Trophoblast cell (in vitro differentiated cells and primary cell): ENCODE data around the gene FSTL4.

Source experiments
- DNase-seq, 2 donors: peaks; one replicate each; pipeline ENCODE4 v3.0.0-alpha.2; 2016
- H2AFZ ChIP-seq: 2 replicates; pipeline ENCODE4 v1.6.1; 2013; ENCODE audit warnings: low read length, moderate library complexity, mild to moderate bottlenecking; ENCODE audit not compliant: insufficient read depth, poor library complexity
- H2AK5ac ChIP-seq: 2 replicates; pipeline ENCODE4 v1.6.1; 2013; ENCODE audit warnings: mild to moderate bottlenecking, low read length
- H2BK120ac ChIP-seq: 2 replicates; pipeline ENCODE4 v1.6.1; 2013; ENCODE audit warnings: low read length, mild to moderate bottlenecking, moderate library complexity; ENCODE audit not compliant: insufficient read depth, poor library complexity
- H2BK12ac ChIP-seq: 2 replicates; pipeline ENCODE4 v1.6.1; 2013; ENCODE audit warnings: mild to moderate bottlenecking, low read length, moderate library complexity
- H2BK5ac ChIP-seq: 2 replicates; pipeline ENCODE4 v1.6.1; 2013; ENCODE audit warnings: low read length, low read depth, moderate library complexity, mild to moderate bottlenecking; ENCODE audit not compliant: poor library complexity
- H3K14ac ChIP-seq: 2 replicates; pipeline ENCODE4 v1.6.1; 2013; ENCODE audit warnings: mild to moderate bottlenecking, low read length
- H3K18ac ChIP-seq: 2 replicates; pipeline ENCODE4 v1.6.1; 2013; ENCODE audit warnings: mild to moderate bottlenecking, low read length
- H3K23ac ChIP-seq: 2 replicates; pipeline ENCODE4 v1.6.1; 2013; ENCODE audit warnings: low read length
- H3K27ac ChIP-seq: 2 replicates; pipeline ENCODE4 v1.5.1; 2013; ENCODE audit warnings: low read depth, mild to moderate bottlenecking, inconsistent platforms, low read length, moderate library complexity
- H3K27me3 ChIP-seq: 2 replicates; pipeline ENCODE4 v1.6.1; 2013; ENCODE audit warnings: inconsistent platforms, mild to moderate bottlenecking, low read length, moderate library complexity; ENCODE audit not compliant: insufficient read depth
- H3K36me3 ChIP-seq, 2 experiments: 1 replicate in 1 of 2; 2 replicates in 1 of 2; pipeline ENCODE4 v1.6.1; 2013; ENCODE audit warnings: low read length in 2 of 2, mild to moderate bottlenecking in 2 of 2, moderate library complexity in 1 of 2; ENCODE audit not compliant: insufficient read depth in 2 of 2, control insufficient read depth in 1 of 2
- H3K4ac ChIP-seq: 2 replicates; pipeline ENCODE4 v1.6.1; 2013; ENCODE audit warnings: low read depth, mild to moderate bottlenecking, low read length, moderate library complexity
- H3K4me1 ChIP-seq, 2 experiments: 1 replicate in 1 of 2; 2 replicates in 1 of 2; pipeline ENCODE4 v1.6.1; 2013; ENCODE audit warnings: low read length in 2 of 2, mild to moderate bottlenecking in 2 of 2, moderate library complexity in 1 of 2; ENCODE audit not compliant: insufficient read depth in 2 of 2, control insufficient read depth in 1 of 2
- H3K4me2 ChIP-seq: 2 replicates; pipeline ENCODE4 v1.6.1; 2013; ENCODE audit warnings: inconsistent platforms, mild to moderate bottlenecking, low read length, moderate library complexity
- H3K4me3 ChIP-seq: 2 replicates; pipeline ENCODE4 v1.5.1; 2013; ENCODE audit warnings: mild to moderate bottlenecking, low read depth, low read length, inconsistent platforms
- H3K79me1 ChIP-seq: one replicate; pipeline ENCODE4 v1.6.1; 2013; ENCODE audit warnings: low read length
- H3K79me2 ChIP-seq: 2 replicates; pipeline ENCODE4 v1.6.1; 2013; ENCODE audit warnings: low read length, mild to moderate bottlenecking; ENCODE audit not compliant: control insufficient read depth, insufficient read depth, poor library complexity
- H3K9ac ChIP-seq: 2 replicates; pipeline ENCODE4 v1.6.1; 2013; ENCODE audit warnings: mild to moderate bottlenecking, low read length
- H3K9me3 ChIP-seq: 2 replicates; pipeline ENCODE4 v1.6.1; 2013; ENCODE audit warnings: low read depth, mild to moderate bottlenecking, control low read depth, inconsistent platforms, low read length; ENCODE audit not compliant: insufficient read depth
- H4K12ac ChIP-seq: 2 replicates; pipeline ENCODE4 v1.6.1; 2013; ENCODE audit warnings: low read depth, mild to moderate bottlenecking, low read length, moderate library complexity
- H4K8ac ChIP-seq: 2 replicates; pipeline ENCODE4 v1.6.1; 2013; ENCODE audit warnings: low read depth, mild to moderate bottlenecking, low read length, moderate library complexity
- H4K91ac ChIP-seq: one replicate; pipeline ENCODE4 v1.6.1; 2013; ENCODE audit warnings: low read depth, mild to moderate bottlenecking, low read length, moderate library complexity
- WGBS: extraction: QIAGEN DNeasy Blood & Tissue Kit; methylation state at CpG from one replicate; pipeline ENCODE4 v1.1.7; 2013; ENCODE audit warnings: missing lambda C conversion rate; ENCODE audit not compliant: insufficient read length, insufficient coverage; ENCODE audit errors: extremely low coverage; 5-methylcytosine and 5-hydroxymethylcytosine counted together

Gene FSTL4

DNA sequence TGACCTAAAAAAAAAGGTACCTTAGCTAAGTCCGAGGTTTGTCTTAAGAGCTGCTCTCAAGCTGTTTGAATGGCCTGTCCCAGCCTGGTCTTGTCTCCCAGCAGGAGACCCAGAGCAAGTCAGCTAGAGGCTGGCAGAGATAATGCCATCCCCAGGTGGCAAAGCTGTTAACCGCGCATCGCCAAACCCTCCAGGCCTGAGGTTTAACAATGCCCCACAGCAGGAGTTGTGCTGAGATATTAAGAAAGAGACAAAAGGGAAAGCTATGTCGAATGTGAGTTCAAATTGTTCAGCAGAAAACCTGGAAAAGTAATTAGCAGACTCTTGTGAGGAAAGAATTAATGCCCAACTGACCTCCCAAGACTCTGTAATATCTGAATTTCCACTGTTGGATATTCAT lies 187.1 kb downstream of the FSTL4 start:
- Histone ChIP-seq H3K4me1 (peaks cover 3% of the 10 kb centered on the region in 2 experiments), H3K27ac (no peak overlapping the region), H3K4ac (no peak overlapping the region), H3K14ac (no peak overlapping the region), H3K9me3 (no peaks in the 10 kb centered on the region), H3K4me2 (no peak overlapping the region), H2BK5ac (no peak overlapping the region), H3K18ac (no peak overlapping the region), H2BK12ac (no peak overlapping the region), H3K27me3 (no peaks in the 10 kb centered on the region), H3K23ac (no peak overlapping the region), H4K91ac (no peak overlapping the region), H3K79me2 (no peaks in the 10 kb centered on the region), H4K12ac (no peak overlapping the region), H2AK5ac (no peak overlapping the region), H3K79me1 (no peaks in the 10 kb centered on the region), H2AFZ (no peak overlapping the region), H2BK120ac (no peak overlapping the region), H4K8ac (no peak overlapping the region), H3K36me3 (no peaks in the 10 kb centered on the region), H3K9ac (no peak overlapping the region), H3K4me3 (no peak overlapping the region)
- WGBS, result no CpG with 5 or more reads among the region's 5 CpGs
- DNase-seq, result no peak

GRCh38 chr5:133423618-133424282 lies 188.6 kb downstream of the FSTL4 start:
- H2BK12ac ChIP-seq, result no peak overlapping the region
- H3K9me3 ChIP-seq, result no peaks in the 10 kb centered on the region
- H3K4me3 ChIP-seq, result no peak overlapping the region
- no peak overlapping the region for H3K14ac ChIP-seq
- H2AFZ ChIP-seq, result no peak overlapping the region
- no peaks in the 10 kb centered on the region for H3K27me3 ChIP-seq
- no peak overlapping the region for H4K91ac ChIP-seq
- H2BK120ac ChIP-seq, result no peak overlapping the region
- H2AK5ac ChIP-seq, result no peak overlapping the region
- no peak overlapping the region for H4K12ac ChIP-seq
- H3K9ac ChIP-seq, result no peak overlapping the region
- H3K23ac ChIP-seq, result no peak overlapping the region
- H3K79me2 ChIP-seq, result no peaks in the 10 kb centered on the region
- no peak overlapping the region for H2BK5ac ChIP-seq
- no peaks in the 10 kb centered on the region for H3K36me3 ChIP-seq
- H4K8ac ChIP-seq, result no peak overlapping the region
- no peak overlapping the region for H3K4ac ChIP-seq
- peak; percentile 65 to 86 for DNase-seq
- peaks cover 3% of the 10 kb centered on the region in 2 experiments for H3K4me1 ChIP-seq
- no peak overlapping the region for H3K18ac ChIP-seq
- no peak overlapping the region for H3K27ac ChIP-seq
- no peak overlapping the region for H3K4me2 ChIP-seq
- no CpG with 5 or more reads among the region's 30 CpGs for WGBS
- no peaks in the 10 kb centered on the region for H3K79me1 ChIP-seq

- Histone ChIP-seq H4K91ac (no peak overlapping the region), H3K79me2 (no peaks in the 10 kb centered on the region), H3K27ac (no peak overlapping the region), H3K14ac (no peak overlapping the region), H3K4me3 (no peak overlapping the region), H3K27me3 (no peaks in the 10 kb centered on the region), H3K18ac (no peak overlapping the region), H4K12ac (no peak overlapping the region), H2BK120ac (no peak overlapping the region), H3K4ac (no peak overlapping the region), H3K36me3 (no peaks in the 10 kb centered on the region), H2AFZ (no peak overlapping the region), H3K9ac (no peak overlapping the region), H2AK5ac (no peak overlapping the region), H3K23ac (no peak overlapping the region), H2BK12ac (no peak overlapping the region), H2BK5ac (no peak overlapping the region), H3K4me1 (peaks cover 3% of the 10 kb centered on the region in 2 experiments), H3K9me3 (no peaks in the 10 kb centered on the region), H3K79me1 (no peaks in the 10 kb centered on the region), H3K4me2 (no peak overlapping the region), H4K8ac (no peak overlapping the region)
- DNase-seq, result no peak
- WGBS, result no CpG with 5 or more reads among the region's 14 CpGs
Measured at GRCh38 chr5:133423011-133423617, 189.2 kb downstream of the FSTL4 start.

DNA sequence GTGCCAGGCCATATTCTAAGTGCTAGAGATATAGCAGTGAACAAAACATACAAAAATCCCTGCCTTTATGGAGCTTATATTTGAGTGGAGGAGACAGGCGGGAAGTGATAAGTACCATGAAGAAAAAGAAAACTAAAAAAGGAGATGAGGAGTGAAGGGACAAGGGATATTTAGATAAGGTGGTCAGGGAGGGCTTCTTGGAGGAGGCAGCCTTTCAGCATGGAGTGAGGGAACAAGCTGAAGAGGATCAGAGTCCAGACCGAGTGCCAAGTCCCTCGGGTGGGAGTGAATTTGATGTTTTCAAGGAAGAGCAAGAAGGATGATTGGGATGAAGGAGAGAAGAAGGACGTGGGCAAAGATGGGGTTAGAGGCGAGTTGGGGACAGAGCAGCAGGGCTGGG lies 190.5 kb downstream of the FSTL4 start:
- H3K18ac ChIP-seq, result no peak overlapping the region
- H3K27ac ChIP-seq, result no peak overlapping the region
- no peak overlapping the region for H3K4ac ChIP-seq
- H3K4me2 ChIP-seq, result no peak overlapping the region
- no peak overlapping the region for H2BK5ac ChIP-seq
- no peaks in the 10 kb centered on the region for H3K79me1 ChIP-seq
- no peak overlapping the region for H2BK12ac ChIP-seq
- H3K4me3 ChIP-seq, result no peak overlapping the region
- H3K9me3 ChIP-seq, result no peaks in the 10 kb centered on the region
- no peak overlapping the region for H4K91ac ChIP-seq
- no peak overlapping the region for H2AFZ ChIP-seq
- H2BK120ac ChIP-seq, result no peak overlapping the region
- no peak overlapping the region for H3K9ac ChIP-seq
- H3K14ac ChIP-seq, result no peak overlapping the region
- no peak for DNase-seq
- no peak overlapping the region for H4K12ac ChIP-seq
- no peak overlapping the region for H4K8ac ChIP-seq
- H3K36me3 ChIP-seq, result no peaks in the 10 kb centered on the region
- no peak overlapping the region for H2AK5ac ChIP-seq
- H3K23ac ChIP-seq, result peak overlapping the region; percentile 61
- no peaks in the 10 kb centered on the region for H3K27me3 ChIP-seq
- H3K4me1 ChIP-seq, result no peaks in the 10 kb centered on the region
- no peaks in the 10 kb centered on the region for H3K79me2 ChIP-seq
- 100% methylated on average over 1 of the region's 5 CpGs for WGBS
